Measurements from ENCODE around the gene LYRM7.
"Not testable (repeated sequence)": the region's sequence is repeated elsewhere in the genome, so short reads cannot be mapped to it uniquely, and the experiment has no call there.

Gene LYRM7

GRCh38 chr5:131182839-131183238 is 12.1 kb downstream of the LYRM7 start:
- DNase-seq: no peak

GRCh38 chr5:131185523-131186104 is 14.9 kb downstream of the LYRM7 start:
- no peak for DNase-seq

- peak; percentile 44 for DNase-seq
Measured at GRCh38 chr5:131186561-131187256, 16.0 kb downstream of the LYRM7 start.

- DNase-seq: peak; percentile 10
Measured at GRCh38 chr5:131193106-131193505, 22.4 kb downstream of the LYRM7 start.

GRCh38 chr5:131193897-131194296 is 23.2 kb downstream of the LYRM7 start:
- DNase-seq: not testable (repeated sequence)

- DNase-seq: no peak
Measured at GRCh38 chr5:131194725-131195124, 24.0 kb downstream of the LYRM7 start.

- no peak for DNase-seq
Measured at GRCh38 chr5:131195696-131196095, 25.0 kb downstream of the LYRM7 start.

GRCh38 chr5:131196331-131196730 is 25.6 kb downstream of the LYRM7 start:
- peak; percentile 23 for DNase-seq

GRCh38 chr5:131198625-131199024 is 27.9 kb downstream of the LYRM7 start:
- DNase-seq: peak; percentile 14

- no peak for DNase-seq
Measured at GRCh38 chr5:131200560-131200959, 29.8 kb downstream of the LYRM7 start.

- DNase-seq: no peak
Measured at GRCh38 chr5:131204964-131205363, 34.2 kb downstream of the LYRM7 start.

GRCh38 chr5:131206061-131206460 is 35.3 kb downstream of the LYRM7 start:
- no peak for DNase-seq

GRCh38 chr5:131206772-131207171 is 36.0 kb downstream of the LYRM7 start:
- no peak for DNase-seq

GRCh38 chr5:131209175-131209505 is 38.4 kb downstream of the LYRM7 start:
- DNase-seq: no peak

GRCh38 chr5:131209506-131210150 is 38.9 kb downstream of the LYRM7 start:
- DNase-seq: no peak

- no peak for DNase-seq
Measured at GRCh38 chr5:131210151-131210510, 39.4 kb downstream of the LYRM7 start.

- DNase-seq: no peak
Measured at GRCh38 chr5:131211669-131212068, 40.9 kb downstream of the LYRM7 start.

GRCh38 chr5:131212471-131213021 is 41.8 kb downstream of the LYRM7 start:
- no peak for DNase-seq

GRCh38 chr5:131214609-131215227 is 44.0 kb downstream of the LYRM7 start:
- no peak for DNase-seq

- no peak for DNase-seq
Measured at GRCh38 chr5:131217791-131218190, 47.0 kb downstream of the LYRM7 start.

- peak; percentile 67 for DNase-seq
Measured at GRCh38 chr5:131218392-131218791, 47.6 kb downstream of the LYRM7 start.

- DNase-seq: peak; percentile 9
Measured at GRCh38 chr5:131220566-131220965, 49.8 kb downstream of the LYRM7 start.

- DNase-seq: no peak
Measured at GRCh38 chr5:131221008-131221703, 50.4 kb downstream of the LYRM7 start.

All from fibroblast of upper back skin (primary cell).